ENCODE data around the gene SHC2.
"Not testable (repeated sequence)": the region's sequence is repeated elsewhere in the genome, so short reads cannot be mapped to it uniquely, and the experiment has no call there.

Gene SHC2

GRCh38 chr19:491146-491741 is 30.4 kb upstream of the SHC2 start:
- DNase-seq (ENCODE audit: low read depth), result no peak

- peak; percentile 30 for DNase-seq (ENCODE audit: low read depth)
Measured at GRCh38 chr19:489418-490196, 28.8 kb upstream of the SHC2 start.

DNA sequence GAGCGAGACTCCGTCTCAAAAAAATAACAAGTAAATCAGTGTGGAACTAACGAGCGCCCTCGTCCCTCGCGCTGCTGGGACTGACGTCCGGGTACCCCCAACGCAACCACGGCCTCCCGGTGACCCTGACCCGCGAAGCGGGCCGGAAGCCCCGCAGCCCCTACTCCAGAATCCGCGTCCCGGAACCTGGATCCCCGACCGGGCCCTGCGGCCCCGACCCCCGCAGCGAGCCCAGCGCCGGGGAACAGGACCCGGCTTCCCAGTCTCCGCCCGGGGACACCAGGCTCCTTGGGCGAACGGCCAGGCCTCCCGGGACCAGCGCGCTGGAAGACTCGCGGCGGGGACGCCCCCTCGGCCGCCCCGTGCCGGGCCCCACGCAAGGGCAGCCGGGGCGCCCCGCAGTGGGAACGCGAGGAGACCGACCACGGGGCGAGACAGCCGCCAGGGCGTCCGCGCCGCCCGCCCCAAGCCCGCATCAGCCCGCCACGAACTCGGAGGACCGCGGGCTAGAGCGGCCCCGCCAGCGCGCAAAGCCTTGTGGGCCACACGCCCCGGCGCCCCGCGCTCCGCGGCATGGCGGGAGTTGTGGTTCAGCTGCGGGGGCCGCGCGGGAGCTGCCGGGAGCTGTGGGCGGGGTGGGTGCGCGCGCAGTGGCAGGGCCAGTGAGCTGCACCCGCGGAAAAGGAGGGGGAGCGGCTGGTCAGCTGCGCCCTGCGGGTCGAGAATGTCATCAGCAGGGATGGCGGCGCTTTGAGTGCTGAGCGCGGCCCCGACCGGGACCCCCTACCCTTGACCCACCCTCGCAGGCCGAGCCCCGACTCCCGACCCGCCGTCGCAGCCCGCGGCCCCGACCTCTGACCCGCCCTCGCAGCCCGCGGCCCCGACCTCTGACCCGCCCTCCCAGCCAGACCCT is 27.9 kb upstream of the SHC2 start:
- peak; percentile 96 for DNase-seq (ENCODE audit: low read depth)

DNA sequence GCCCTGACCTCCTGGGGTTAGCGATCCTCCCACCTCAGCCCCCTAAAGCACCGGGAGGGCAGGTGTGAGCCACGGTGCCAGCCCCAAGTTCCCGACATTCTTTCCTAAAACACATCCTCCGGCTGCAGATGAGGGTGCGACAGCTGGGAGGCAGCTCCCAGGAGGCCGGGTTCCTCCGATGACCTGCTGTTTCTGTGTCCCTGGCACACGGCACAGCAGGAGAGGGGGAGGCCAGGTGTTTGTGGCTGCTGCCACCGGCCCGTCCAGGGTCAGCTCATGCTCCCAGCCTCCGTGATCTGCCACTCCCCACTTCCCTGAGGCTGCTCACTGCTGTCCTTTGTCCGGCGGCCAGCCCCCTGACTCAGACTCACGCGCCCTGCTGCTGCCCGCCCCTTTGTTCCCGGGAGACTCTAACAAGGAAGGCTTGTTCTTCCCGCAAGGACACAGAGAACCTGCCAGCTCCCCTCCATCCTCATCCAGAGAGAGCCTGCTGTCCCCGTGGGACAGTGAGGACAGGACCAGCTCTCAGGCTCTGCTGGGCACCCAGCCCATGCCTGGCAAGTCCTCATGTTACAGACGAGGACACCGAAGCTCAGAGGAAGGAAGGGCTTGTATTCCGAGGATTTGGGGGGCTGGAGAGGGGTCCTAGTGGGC is 24.9 kb upstream of the SHC2 start:
- DNase-seq (ENCODE audit: low read depth), result peak; percentile 40

GRCh38 chr19:485077-485476 is 24.2 kb upstream of the SHC2 start:
- DNase-seq (ENCODE audit: low read depth), result no peak

DNA sequence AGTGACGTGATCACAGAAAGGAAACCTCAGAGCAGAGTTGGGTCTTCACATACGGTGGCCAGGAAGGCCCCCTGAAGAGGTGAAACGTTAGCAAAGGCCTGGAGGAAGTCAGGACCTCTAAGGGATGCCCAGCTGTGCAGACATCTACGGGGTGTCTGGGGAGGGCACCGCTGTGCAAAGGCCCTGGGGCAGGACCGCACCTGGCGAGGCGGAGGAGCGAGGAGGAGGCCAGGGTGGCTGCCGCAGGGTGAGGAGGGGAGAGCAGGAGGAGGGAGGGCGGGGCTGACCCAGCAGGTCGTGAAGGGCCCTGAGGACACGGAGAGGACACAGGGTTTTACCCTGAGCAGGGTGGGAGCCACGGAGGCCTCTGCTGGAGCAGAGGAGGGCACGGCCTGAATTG is 23.7 kb upstream of the SHC2 start:
- DNase-seq (ENCODE audit: low read depth), result no peak

DNA sequence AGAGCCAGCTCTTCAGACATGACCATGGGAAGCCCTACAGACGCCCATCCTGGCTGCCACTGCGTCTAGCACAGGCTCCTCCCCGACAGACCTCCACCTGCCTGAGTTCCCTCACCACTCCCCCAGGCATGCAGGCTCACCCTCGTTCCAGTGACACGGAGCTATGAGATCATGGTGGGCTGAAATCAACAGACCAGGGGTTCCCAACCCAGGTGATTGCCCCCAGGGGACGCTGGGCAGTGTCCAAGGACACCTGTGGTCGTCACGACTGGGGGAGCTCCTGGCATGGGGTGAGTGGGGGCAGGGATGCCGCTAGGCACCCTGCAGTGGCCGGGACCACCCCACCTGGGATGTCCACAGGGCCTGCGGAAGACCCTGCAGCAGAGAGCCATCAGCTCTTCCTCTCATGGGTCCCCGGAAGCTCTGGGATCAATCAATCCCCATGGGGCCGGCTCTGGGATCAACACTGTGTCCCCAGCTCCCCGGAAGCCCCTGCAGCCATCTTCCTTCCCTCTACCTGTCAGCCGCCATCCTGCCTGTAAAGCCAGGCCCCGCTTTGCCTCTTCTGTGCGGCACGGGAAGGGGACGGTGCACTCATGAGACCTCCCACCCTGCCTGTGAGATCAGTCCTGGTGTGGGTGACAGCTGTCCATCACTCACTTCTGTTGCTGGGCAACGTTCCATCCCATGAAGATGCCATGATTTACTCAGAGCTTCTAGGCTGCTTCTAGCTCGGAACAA is 22.7 kb upstream of the SHC2 start:
- no peak for DNase-seq (ENCODE audit: low read depth)

GRCh38 chr19:482186-483041 is 21.6 kb upstream of the SHC2 start:
- DNase-seq (ENCODE audit: low read depth), result no peak

- DNase-seq (ENCODE audit: low read depth), result not testable (repeated sequence)
Measured at GRCh38 chr19:481100-481499, 20.3 kb upstream of the SHC2 start.

DNA sequence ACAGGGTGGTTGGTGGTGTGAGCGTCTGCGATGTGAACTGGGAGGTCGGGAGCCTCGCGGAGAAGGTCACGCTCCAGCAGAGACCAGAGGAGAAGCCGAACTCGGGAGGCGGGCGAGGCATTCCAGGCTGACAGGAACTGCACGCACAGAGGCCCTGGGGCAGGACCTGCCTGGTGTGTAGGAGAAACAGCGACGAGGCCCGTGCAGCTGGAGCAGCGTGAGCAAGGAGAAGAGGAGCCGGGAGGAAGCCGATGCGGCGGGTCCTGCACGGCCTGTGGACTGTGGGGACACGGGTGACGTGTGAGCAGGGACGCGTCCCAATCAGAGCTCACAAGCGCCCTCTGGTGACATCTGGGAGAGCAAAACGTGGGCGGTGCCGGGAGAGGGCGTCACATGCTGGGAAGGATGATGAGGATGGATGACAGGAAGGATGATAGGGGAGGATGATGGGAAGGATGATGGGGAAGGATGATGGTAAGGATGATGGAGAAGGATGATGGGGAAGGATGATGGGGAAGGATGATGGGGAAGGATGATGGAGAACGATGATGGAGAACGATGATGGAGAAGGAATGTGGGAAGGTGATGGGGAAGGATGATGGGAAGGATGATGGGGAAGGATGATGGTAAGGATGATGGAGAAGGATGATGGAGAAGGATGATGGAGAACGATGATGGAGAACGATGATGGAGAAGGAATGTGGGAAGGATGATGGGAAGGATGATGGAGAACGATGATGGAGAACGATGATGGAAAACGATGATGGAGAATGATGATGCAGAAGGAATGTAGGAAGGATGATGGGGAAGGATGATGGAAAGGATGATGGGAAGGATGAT is 19.4 kb upstream of the SHC2 start:
- DNase-seq (ENCODE audit: low read depth), result peak; percentile 55

- DNase-seq (ENCODE audit: low read depth), result no peak
Measured at GRCh38 chr19:478976-479375, 18.1 kb upstream of the SHC2 start.

DNA sequence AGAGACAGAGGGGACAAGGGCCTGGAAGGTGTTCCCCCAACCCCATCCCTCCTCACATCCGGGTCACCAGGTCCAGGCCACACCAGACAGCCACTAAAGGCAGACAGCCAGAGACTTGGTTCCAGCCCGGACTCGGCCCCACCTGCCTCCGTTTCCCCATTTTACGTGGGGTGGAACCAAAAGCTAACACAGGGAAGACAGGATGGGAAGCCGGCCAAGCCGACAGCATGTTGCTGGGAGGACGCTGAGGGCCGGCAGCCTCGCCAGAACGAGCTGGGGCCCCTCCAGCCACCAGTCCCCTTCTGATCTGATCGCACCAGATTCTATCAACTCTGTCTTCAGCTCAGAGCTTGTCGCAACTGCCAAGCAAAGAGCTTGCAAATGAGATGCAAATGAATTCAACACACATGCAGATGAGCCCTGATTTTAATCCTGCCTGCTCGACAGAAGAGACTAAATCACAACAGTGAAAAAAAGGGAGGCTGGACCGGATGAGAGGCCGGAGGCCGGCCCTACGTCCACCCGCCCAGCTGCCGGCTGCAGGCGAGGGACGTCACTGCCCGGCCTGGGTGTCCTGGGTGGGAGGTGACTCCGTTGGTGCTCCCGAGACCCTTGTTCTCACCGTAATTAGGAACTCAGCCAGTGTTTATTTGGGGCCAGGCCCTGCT is 17.5 kb upstream of the SHC2 start:
- no peak for DNase-seq (ENCODE audit: low read depth)

- DNase-seq (ENCODE audit: low read depth), result no peak
Measured at GRCh38 chr19:475360-475759, 14.5 kb upstream of the SHC2 start.

- no peak for DNase-seq (ENCODE audit: low read depth)
Measured at GRCh38 chr19:474126-475078, 13.6 kb upstream of the SHC2 start.

DNA sequence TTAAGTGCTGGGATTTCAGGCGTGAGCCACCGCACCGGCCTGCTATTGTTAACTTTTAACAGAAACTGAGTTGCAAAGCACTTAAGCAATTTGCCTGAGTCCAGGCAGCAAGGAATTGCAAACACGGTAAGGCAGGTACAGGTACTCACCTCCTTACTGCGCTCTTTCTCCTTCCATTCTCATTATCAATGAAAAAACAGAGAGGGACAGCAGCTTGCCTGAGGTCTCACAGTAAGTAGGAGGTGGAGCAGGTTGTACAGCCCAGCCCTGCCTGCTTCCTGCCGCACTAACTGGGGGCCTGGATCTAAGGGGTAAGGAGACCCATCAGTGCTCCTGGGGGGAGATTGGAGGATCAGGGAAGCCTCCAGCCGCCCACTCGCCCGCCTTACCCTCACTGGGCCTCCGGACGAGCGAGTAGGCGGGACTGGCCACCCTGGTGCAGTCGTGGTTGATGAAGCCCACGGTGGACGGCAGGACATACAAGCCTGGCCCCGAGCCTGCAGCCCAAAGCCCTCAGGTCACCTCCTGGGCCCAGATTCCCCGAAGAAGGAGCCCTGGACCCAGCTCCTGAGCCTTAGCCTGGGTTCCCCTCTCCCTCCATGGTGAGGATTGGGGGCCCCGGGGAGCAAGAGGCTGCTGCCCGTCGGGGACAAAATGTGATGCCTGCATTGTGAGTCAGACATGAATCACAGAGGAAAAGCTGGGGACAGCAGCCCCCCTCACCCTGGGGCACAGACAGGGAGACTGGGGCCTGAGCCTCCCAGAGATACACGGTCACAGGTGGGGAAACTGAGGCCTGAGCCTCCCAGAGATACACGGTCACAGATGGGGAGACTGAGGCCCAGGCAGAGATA is 11.4 kb upstream of the SHC2 start:
- DNase-seq (ENCODE audit: low read depth), result peak; percentile 14

DNA sequence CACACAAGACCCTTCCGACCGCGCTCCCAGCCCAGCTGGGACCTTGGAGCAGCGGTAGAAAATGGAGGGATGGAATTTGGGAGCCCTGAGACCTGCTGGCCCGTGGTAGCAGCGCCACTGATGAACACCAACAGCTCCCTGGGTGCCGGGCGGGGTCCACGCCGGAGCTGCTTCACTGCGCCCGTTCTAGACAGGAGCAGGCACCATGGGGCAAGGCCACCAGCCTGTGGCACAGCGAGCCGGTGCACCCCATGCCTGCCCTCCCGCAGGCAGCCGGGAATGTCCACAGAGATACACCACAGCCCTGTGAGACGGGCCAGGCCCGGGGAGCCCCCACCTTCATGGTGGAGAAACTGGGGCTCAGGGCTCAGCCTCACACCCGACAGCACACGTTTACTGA is 9.9 kb upstream of the SHC2 start:
- DNase-seq (ENCODE audit: low read depth), result no peak

DNA sequence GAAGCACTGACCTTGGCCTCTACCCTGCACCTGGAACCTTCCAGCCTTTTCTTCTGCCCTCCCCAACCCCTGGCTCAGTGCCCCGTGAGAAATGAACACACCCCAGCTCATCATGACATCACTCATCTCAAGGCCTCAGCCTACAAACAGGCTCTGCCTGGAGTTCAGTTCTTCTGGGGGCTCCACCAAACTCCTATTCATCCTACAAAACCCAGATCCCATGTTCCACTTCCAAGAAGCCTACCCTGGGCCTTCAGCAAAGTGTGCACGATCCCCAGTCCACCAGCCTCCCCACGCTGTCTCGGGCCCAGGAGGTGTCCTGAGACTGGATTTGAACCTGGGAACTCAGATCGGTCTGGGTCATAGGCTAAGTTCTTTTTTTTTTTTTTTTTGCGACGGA is 9.0 kb upstream of the SHC2 start:
- DNase-seq (ENCODE audit: low read depth), result no peak
